Measurements from ENCODE around the gene RNF31.

RNF31 gene

GRCh38 chr14:24181371-24182077 is 34.2 kb downstream of the RNF31 start:
- in situ Hi-C loops (cut with MboI; ENCODE audit: low sequenced_read_pairs), result no loop called here

DNA sequence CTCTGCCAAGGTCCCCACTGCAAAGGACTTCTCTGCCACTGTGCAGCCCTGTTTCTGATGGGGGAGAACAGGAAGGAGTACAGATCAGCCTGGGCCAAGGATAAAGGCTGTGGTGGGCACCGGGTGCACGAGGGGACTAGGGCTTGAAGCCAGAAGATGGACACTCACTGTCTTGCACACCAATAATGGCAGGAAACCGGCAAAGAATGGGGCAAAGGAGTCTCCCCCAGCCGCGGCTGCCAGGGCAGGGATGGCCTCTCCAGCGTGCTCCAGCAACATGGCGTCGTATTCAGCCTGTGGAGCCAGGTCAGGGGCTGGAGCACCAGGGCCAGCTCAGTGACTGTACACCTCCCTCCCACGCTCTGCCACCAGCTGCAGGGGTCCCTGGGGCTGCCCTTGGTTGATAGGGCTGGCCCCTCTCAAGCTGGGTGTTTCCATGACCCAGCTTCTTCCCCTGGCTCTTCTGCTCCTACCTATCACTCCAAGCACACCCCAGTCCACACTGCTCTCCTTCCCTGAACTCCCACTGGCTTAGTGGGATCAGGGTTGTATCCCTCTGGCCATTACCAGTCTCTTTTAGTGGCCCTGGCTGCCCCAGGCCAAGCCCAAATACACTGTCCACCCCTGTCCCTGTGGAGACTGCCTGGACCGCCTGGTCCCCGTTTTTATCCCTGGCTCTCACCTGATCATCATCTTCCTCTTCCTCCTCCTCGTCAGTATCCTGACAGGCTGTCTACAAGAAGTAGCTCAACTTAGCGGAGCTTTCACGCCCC is 35.0 kb downstream of the RNF31 start:
- in situ Hi-C loops (cut with MboI; ENCODE audit: low sequenced_read_pairs), result no loop called here

DNA sequence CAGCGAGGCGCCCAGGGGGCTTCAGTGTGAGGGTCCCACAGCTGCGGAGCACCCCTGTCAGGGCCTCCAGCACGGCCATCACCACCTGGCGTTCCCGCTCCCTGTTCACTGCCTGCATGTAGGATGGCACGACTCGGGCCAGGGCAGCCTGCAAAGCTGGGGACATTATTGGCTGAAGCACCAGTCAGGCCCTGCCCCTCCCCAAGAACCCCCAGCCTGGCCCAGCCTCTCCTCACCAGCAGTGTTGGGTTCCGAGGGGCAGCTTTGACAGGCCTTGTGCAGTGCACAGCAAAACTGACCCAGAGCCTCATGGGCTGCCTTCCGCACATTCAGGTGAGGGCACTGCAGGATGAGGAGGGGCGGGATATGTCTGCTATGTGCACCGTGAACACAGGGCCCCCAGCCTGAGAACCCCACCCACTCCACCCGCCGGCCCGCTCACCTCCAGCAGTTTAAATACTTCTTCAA is 35.8 kb downstream of the RNF31 start:
- in situ Hi-C loops (cut with MboI; ENCODE audit: low sequenced_read_pairs), result no loop called here

DNA sequence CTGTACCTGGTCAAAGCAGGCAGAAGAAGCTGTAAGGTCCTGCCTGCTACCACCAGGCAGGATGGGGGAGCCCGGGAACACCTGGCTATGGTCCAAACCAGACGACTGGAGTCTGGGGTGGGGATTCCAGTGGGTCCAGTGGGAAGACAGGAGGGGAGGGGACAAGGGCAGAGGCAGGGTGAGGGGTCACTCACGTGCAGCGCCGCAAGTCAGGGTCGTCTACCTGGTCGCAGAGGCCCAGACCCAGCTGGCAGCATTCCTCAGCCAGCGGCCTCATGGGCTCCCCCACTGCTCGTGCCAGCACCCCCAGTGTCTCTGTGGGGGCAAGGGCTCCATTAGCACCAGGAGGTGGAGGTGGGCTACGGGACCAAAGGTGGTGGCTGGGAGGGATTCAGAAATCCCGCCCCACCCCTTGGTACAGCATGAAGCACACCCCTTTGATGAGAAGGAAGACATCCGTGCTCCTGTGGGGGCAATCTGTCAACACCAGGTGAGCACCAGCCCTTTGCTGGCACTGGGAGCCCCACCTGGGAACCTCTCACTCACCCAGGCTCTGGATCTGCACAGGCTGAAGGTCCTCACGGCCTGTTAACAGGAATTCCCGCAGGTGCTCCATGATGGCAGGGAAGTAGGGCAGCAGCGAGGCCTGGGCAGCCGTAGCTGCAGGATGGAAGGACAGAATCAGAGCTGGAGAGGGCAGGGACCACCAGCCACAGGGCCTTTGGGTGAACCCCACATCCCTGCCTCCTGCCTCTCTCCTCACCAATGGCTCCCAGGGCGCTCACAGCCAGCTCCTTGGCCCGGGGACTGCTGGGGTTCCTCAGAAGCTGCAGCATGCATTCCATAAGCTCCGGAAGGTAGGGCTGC is 37.0 kb downstream of the RNF31 start:
- in situ Hi-C loops (cut with MboI; ENCODE audit: low sequenced_read_pairs), result no loop called here

- in situ Hi-C loops (cut with MboI; ENCODE audit: low sequenced_read_pairs), result no loop called here
Observed at GRCh38 chr14:24185026-24185425, 37.7 kb downstream of the RNF31 start.

DNA sequence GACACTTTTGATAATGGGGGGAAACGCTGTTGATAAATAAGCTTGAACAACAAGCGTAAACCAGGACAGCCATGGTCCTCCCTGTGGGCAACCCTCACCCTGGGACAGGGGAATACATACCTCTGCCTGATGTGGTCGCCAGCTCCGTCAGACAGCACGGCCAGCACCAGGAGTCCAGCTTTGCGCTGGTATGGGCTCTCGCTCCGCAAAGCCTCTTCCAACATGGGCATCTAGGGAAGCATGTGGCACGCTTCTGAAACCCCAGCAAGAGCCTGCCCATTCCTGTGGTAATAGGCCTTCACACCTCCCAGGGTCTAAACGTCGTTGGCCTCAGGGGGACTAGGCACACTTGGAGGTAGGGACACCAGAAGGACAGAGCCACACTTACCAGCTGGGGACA is 38.4 kb downstream of the RNF31 start:
- in situ Hi-C loops (cut with MboI; ENCODE audit: low sequenced_read_pairs), result no loop called here

- in situ Hi-C loops (cut with MboI; ENCODE audit: low sequenced_read_pairs), result no loop called here
Observed at GRCh38 chr14:24186831-24187538, 39.7 kb downstream of the RNF31 start.

DNA sequence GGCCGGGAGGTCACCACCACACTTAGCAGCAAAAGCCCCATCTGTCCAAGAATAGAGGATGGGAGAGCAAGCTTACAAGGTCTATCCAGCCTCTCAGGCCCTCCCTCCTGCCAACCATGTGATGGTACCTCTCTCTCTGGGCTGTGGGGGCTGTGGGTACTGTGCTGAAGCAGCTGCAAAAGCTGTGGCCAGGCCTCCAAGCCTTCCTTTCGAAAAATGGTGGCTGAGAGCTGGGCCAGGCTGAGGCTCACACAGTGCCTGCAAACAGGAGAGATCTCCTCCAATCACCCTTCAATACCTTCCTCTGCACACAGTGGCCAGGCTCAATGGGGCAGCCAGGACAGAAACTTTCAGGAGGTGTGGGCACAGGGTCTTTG is 40.2 kb downstream of the RNF31 start:
- in situ Hi-C loops (cut with MboI; ENCODE audit: low sequenced_read_pairs), result no loop called here

DNA sequence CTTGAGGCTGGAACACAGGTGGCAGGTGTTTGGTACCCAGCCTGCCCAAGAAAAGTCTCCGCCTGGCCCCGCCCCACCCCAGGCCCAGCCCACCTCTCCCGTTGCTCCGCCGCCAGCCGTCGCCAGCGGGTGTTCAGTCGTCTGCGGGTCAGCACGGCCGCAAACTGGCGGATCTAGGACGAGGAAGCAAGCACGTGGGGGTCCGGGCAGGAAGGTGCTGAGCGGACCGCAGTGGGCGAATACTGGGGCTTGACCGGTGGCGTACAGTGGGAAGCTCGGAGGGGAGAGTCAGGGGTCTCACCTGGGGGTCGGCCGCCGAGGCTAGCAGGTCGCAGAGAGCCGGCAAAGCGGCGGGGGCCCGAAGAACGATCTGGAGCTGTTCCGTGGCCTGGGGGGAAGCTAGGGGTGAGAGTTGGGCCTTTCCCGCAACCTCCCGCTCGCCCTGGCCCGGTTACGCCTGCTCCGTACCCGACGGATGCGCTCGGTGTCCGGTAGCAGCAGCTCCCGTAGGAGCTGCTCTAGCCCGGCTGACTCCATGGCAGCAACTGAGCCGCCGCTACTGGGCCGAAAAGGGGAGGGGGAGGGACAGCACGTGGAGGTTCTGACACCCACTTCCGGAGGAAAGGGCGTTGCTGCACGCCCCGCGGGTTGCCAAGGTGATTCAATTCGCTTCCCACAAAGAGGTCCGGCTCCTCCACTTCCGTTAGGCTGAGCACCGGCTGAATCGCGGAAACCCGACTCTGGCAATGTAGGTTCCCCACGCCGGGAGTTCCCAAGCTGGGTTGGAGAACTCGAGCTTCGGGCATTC is 41.2 kb downstream of the RNF31 start, which contains the start of gene IPO4:
Gene IPO4 (minus strand): TSS at position 566 of the 808 bp plus-strand sequence. CDS start 29 bp downstream, at position 537.
- in situ Hi-C loops (cut with MboI; ENCODE audit: low sequenced_read_pairs), result no loop called here

GRCh38 chr14:24189059-24189375 is 41.7 kb downstream of the RNF31 start:
- in situ Hi-C loops (cut with MboI; ENCODE audit: low sequenced_read_pairs), result no loop called here

- in situ Hi-C loops (cut with MboI; ENCODE audit: low sequenced_read_pairs), result no loop called here
Observed at GRCh38 chr14:24189460-24189859, 42.2 kb downstream of the RNF31 start.

GRCh38 chr14:24190416-24190815 is 43.1 kb downstream of the RNF31 start:
- in situ Hi-C loops (cut with MboI; ENCODE audit: low sequenced_read_pairs), result no loop called here

- in situ Hi-C loops (cut with MboI; ENCODE audit: low sequenced_read_pairs), result no loop called here
Observed at GRCh38 chr14:24192933-24193332, 45.6 kb downstream of the RNF31 start.

GRCh38 chr14:24194186-24194872 is 47.0 kb downstream of the RNF31 start:
- in situ Hi-C loops (cut with MboI; ENCODE audit: low sequenced_read_pairs), result no loop called here

DNA sequence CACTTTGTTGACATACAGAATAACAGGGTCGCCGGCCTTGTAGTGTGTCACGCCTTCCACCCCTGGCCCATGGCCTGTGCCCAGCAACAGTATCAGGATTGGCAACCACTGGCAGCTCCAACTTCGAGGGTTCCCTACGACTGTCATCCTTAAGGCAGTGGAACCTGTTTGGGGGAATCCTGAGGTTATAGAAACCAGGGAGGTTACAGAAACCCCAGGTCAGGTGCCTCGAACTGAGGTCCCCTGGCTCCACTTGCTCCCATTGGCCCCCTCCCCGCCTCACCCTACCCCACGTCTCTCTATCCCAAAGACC is 47.5 kb downstream of the RNF31 start:
- in situ Hi-C loops (cut with MboI; ENCODE audit: low sequenced_read_pairs), result no loop called here

- in situ Hi-C loops (cut with MboI; ENCODE audit: low sequenced_read_pairs), result no loop called here
Observed at GRCh38 chr14:24195186-24196070, 48.1 kb downstream of the RNF31 start, which contains the start of gene TM9SF1. Gene TM9SF1 (minus strand): TSS chr14:24195441. CDS start chr14:24195019, 422 bp downstream.

DNA sequence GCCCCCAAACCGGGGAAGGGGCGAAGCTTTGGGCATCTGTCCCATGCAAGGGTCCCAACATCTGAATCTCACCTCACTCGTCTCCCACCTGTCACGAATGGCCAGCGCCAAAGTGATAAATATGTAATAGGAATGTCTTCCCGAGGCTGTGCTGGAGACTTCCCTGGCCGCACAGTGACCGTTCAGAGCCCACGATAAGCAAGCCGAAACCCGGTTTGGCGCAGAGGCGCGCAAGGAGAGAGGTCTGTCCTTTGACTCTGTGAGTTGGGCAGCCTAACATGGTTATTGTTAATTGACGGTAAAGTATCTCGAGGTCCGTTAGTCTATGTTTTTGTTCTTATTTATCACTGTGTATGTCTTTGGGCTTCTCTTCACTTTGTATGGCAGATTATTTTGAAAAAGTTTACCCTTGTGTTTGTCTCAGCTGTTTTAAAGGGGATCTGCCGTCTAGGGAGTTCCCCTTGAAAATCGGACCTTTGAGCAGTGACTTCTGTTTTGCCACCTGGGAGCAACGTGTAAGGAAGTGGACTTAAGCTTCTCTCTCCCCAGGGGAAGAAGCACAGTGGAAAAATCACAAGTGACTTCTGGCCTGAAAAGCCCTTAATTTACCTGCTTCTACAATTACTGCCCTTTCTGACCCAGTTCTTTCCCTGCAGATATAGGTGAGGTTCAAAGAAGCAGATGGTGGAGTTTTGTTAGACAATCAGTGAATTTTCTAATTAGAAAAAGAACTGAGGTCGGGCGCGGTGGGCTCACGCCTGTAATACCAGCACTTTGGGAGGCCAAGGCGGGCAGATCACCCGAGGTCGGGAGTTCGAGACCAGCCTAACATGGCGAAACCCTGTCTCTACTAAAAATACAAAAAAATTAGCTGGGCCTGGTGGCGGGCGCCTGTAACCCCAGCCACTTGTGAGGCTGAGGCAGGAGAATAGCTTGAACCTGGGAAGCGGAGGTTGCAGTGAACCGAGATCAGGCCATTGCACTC is 49.1 kb downstream of the RNF31 start:
- in situ Hi-C loops (cut with MboI; ENCODE audit: low sequenced_read_pairs), result no loop called here

Measured in HL-60/S4 treated with retinoic acid at 250 ng/mL for 4 days and 3 days (cell line).